Neural cell (in vitro differentiated cells): ENCODE data around the gene RAI1. TPM values are rescaled to one million over a fixed set of nuclear protein-coding genes. Genes with fewer than 3 reads are reported as not detected.
A peak's percentile ranks its signal among the peaks of the same experiment; 100 is the strongest.

Source experiments
- H2AFZ ChIP-seq: fragments of 200-600, 300-800 bp; sonication (generic), shearing (Covaris generic); 2 replicates; pipeline ENCODE4 v1.6.0; 2014; ENCODE audit warnings: low read depth, mild to moderate bottlenecking, antibody characterized with exemption, low read length, moderate library complexity
- H3F3A ChIP-seq: fragments of 200-600 bp; shearing (Covaris generic); 2 replicates; pipeline ENCODE4 v1.6.1; 2016; ENCODE audit warnings: mild to moderate bottlenecking, moderate library complexity, mixed read lengths, antibody characterized with exemption, low read length; ENCODE audit not compliant: insufficient read depth, poor library complexity, severe bottlenecking
- H3K27ac ChIP-seq: fragments of 200-600, 300-800 bp; sonication (generic), shearing (Covaris generic); 2 replicates; pipeline ENCODE4 v1.5.1; 2014; ENCODE audit warnings: mild to moderate bottlenecking, low read length, moderate library complexity
- H3K27me3 ChIP-seq: fragments of 300-800, 200-600 bp; sonication (generic), shearing (Covaris generic); 2 replicates; pipeline ENCODE4 v1.6.0; 2014; ENCODE audit warnings: mild to moderate bottlenecking, low read depth, low read length, moderate library complexity; ENCODE audit not compliant: insufficient read depth
- H3K36me3 ChIP-seq: fragments of 300-800, 200-600 bp; sonication (generic), shearing (Covaris generic); 2 replicates; pipeline ENCODE4 v1.5.1; 2014; ENCODE audit warnings: mild to moderate bottlenecking, antibody characterized with exemption, low read length, moderate library complexity; ENCODE audit not compliant: insufficient read depth
- H3K4me2 ChIP-seq: fragments of 300-800, 200-600 bp; sonication (generic), shearing (Covaris generic); 2 replicates; pipeline ENCODE4 v1.6.0; 2014; ENCODE audit warnings: mild to moderate bottlenecking, low read length
- H3K4me3 ChIP-seq: fragments of 300-800, 200-600 bp; sonication (generic), shearing (Covaris generic); 2 replicates; pipeline ENCODE4 v1.5.1; 2014; ENCODE audit warnings: mild to moderate bottlenecking, low read length, moderate library complexity
- H3K79me2 ChIP-seq: fragments of 200-600 bp; shearing (Covaris generic); replicated peaks from 2 replicates; pipeline ENCODE4 v1.6.0; 2014; ENCODE audit warnings: mild to moderate bottlenecking, low read length, moderate library complexity; ENCODE audit not compliant: insufficient read depth
- H3K9ac ChIP-seq: fragments of 300-800, 200-600 bp; sonication (generic), shearing (Covaris generic); 2 replicates; pipeline ENCODE4 v1.6.1; 2016; ENCODE audit warnings: mild to moderate bottlenecking, low read length, mixed read lengths
- H3K9me2 ChIP-seq: fragments of 200-600 bp; shearing (Covaris generic); 2 replicates; pipeline ENCODE4 v1.6.1; 2016; ENCODE audit warnings: mild to moderate bottlenecking, low read length, mixed read lengths; ENCODE audit not compliant: insufficient read depth
- H3K9me3 ChIP-seq: fragments of 200-600, 300-800 bp; sonication (generic), shearing (Covaris generic); 2 replicates; pipeline ENCODE4 v1.6.1; 2016; ENCODE audit warnings: mild to moderate bottlenecking, mixed run types, low read length, moderate library complexity, mixed read lengths
- H4K20me1 ChIP-seq: fragments of 200-600 bp; shearing (Covaris generic); 2 replicates; pipeline ENCODE4 v1.6.1; 2016; ENCODE audit warnings: mild to moderate bottlenecking, mixed run types; ENCODE audit not compliant: insufficient read depth
- CTCF ChIP-seq: fragments of 450-650 bp; IDR thresholded peaks from 2 replicates; pipeline ENCODE4 v1.5.1; 2014; ENCODE audit warnings: antibody characterized with exemption, mild to moderate bottlenecking, moderate library complexity; ENCODE audit not compliant: poor library complexity, severe bottlenecking
- EP300 ChIP-seq: fragments of 450-650 bp; conservative IDR thresholded peaks from 2 replicates; pipeline ENCODE4 v1.6.1; 2014; ENCODE audit warnings: antibody characterized with exemption, mild to moderate bottlenecking, moderate library complexity; ENCODE audit not compliant: poor library complexity, severe bottlenecking
- EZH2 ChIP-seq: fragments of 200-600, 300-800 bp; shearing (Covaris generic), sonication (generic); IDR thresholded peaks from 2 replicates; pipeline ENCODE4 v1.6.1; 2014; ENCODE audit warnings: antibody characterized with exemption, low read length, borderline replicate concordance, mild to moderate bottlenecking; ENCODE audit not compliant: insufficient read depth, poor library complexity, severe bottlenecking
- POLR2AphosphoS5 ChIP-seq: IDR thresholded peaks from 2 replicates; pipeline ENCODE4 v1.6.1; 2012
- RAD21 ChIP-seq: fragments of 450-650 bp; conservative IDR thresholded peaks from 2 replicates; pipeline ENCODE4 v1.6.1; 2014; ENCODE audit warnings: antibody characterized with exemption, mild to moderate bottlenecking, moderate library complexity
- REST ChIP-seq: IDR thresholded peaks from 2 replicates; pipeline ENCODE4 v1.6.1; 2012; ENCODE audit warnings: borderline replicate concordance
- SMC3 ChIP-seq: fragments of 450-650 bp; conservative IDR thresholded peaks from 2 replicates; pipeline ENCODE4 v1.6.1; 2014; ENCODE audit warnings: antibody characterized with exemption, mild to moderate bottlenecking, moderate library complexity; ENCODE audit not compliant: poor library complexity
- TAF1 ChIP-seq: IDR thresholded peaks from 2 replicates; pipeline ENCODE4 v1.6.1; 2012; ENCODE audit warnings: low read depth
- polyA plus RNA-seq: library from polyadenylated mRNA; depleted of rRNA; stranded (reverse); fragments of >200 nt; gene quantifications from 2 replicates; pipeline ENCODE4 v1.2.3, GENCODE V29; 2014

The RAI1 gene
- polyA plus RNA-seq, 1 donor from 2014 or later, result 16.9 TPM

- H3F3A ChIP-seq, result no peaks in the 10 kb centered on the region
- H3K27ac ChIP-seq, result peak overlapping the region; percentile 58
- H3K9ac ChIP-seq, result peak overlapping the region; percentile 36
- no peaks in the 10 kb centered on the region for H3K9me2 ChIP-seq
- TF ChIP-seq EP300, result no peak
- TF ChIP-seq POLR2AphosphoS5, result no peak
- TF ChIP-seq RAD21, result no peak
- no peaks in the 10 kb centered on the region for H3K36me3 ChIP-seq
- no peak overlapping the region for H2AFZ ChIP-seq
- peaks cover 20% of the 10 kb centered on the region for H4K20me1 ChIP-seq
- no peaks in the 10 kb centered on the region for H3K27me3 ChIP-seq
- peak overlapping the region; percentile 46 for H3K4me3 ChIP-seq
- H3K79me2 ChIP-seq, result peaks cover 72% of the 10 kb centered on the region
- H3K9me3 ChIP-seq, result no peaks in the 10 kb centered on the region
- H3K4me2 ChIP-seq, result no peak overlapping the region
Observed at GRCh38 chr17:17752821-17753321, 71.6 kb downstream of the RAI1 start.

GRCh38 chr17:17754719-17755686 is 73.7 kb downstream of the RAI1 start:
- H3K9me3 ChIP-seq, result no peaks in the 10 kb centered on the region

GRCh38 chr17:17755715-17756114 is 74.5 kb downstream of the RAI1 start:
- peaks cover 4% of the 10 kb centered on the region for H3F3A ChIP-seq
- H3K9ac ChIP-seq, result no peak overlapping the region
- H3K4me3 ChIP-seq, result no peak overlapping the region
- peaks cover 15% of the 10 kb centered on the region for H4K20me1 ChIP-seq
- H3K79me2 ChIP-seq, result peaks cover 85% of the 10 kb centered on the region
- no peak overlapping the region for H3K27ac ChIP-seq
- no peak overlapping the region for H3K4me2 ChIP-seq
- no peaks in the 10 kb centered on the region for H3K36me3 ChIP-seq
- H3K27me3 ChIP-seq, result no peaks in the 10 kb centered on the region
- no peaks in the 10 kb centered on the region for H3K9me2 ChIP-seq
- H2AFZ ChIP-seq, result no peak overlapping the region
- H3K9me3 ChIP-seq, result no peaks in the 10 kb centered on the region
- TF ChIP-seq CTCF, result no peak
- TF ChIP-seq EZH2, result no peak
- TF ChIP-seq RAD21, result no peak
- no peak for TF ChIP-seq POLR2AphosphoS5
- TF ChIP-seq TAF1, result no peak
- no peak for TF ChIP-seq EP300
- no peak for TF ChIP-seq SMC3

More at GRCh38 chr17:17754719-17755686, 73.7 kb downstream of the RAI1 start:
- H3K9ac ChIP-seq, result no peak overlapping the region
- peaks cover 4% of the 10 kb centered on the region for H3F3A ChIP-seq
- H3K9me2 ChIP-seq, result no peaks in the 10 kb centered on the region
- no peak overlapping the region for H2AFZ ChIP-seq
- no peaks in the 10 kb centered on the region for H3K36me3 ChIP-seq
- no peak overlapping the region for H3K27ac ChIP-seq
- no peak for TF ChIP-seq REST
- H3K27me3 ChIP-seq, result no peaks in the 10 kb centered on the region
- peaks cover 85% of the 10 kb centered on the region for H3K79me2 ChIP-seq
- H3K4me3 ChIP-seq, result no peak overlapping the region
- peaks cover 15% of the 10 kb centered on the region for H4K20me1 ChIP-seq
- no peak overlapping the region for H3K4me2 ChIP-seq
